A549 (cell line): ENCODE measurements around the gene LUZP2. TPM values are rescaled to one million over a fixed set of nuclear protein-coding genes. Genes with fewer than 3 reads are reported as not detected.

Source experiments
- ATAC-seq, 2 experiments: fragments of 200-7000 bp in 1 of 2; fragments of >200 bp in 1 of 2; cut with Nextera tagmentation in 1 of 2; cut with Tn5 transposase in 1 of 2; 3 replicates each; pipeline versions ENCODE4 v1.8.0 to v1.9.1; 2018 to 2020; ENCODE audit warnings: mild to moderate bottlenecking in 1 of 2, moderate library complexity in 1 of 2
- CTCF ChIA-PET: fragments of 300-600 bp; sonication (Branson Sonifier 250); formaldehyde crosslinking; extraction: SDS; loops from one replicate; lab custom pipeline; 2021; ENCODE audit warnings: antibody characterized with exemption, inconsistent platforms; lab: Yijun Ruan, JAX
- POLR2A ChIA-PET: fragments of 350-600 bp; formaldehyde crosslinking; extraction: SDS; loops from one replicate; lab custom pipeline; 2021; ENCODE audit warnings: antibody characterized with exemption, inconsistent platforms; lab: Yijun Ruan, JAX
- DNase-seq, 2 experiments: peaks; one replicate each; pipeline versions ENCODE4 v3.0.0 to v3.0.0-alpha.2; 2011 to 2016; ENCODE audit warnings: low read depth in 1 of 2, low spot score in 1 of 2
- FAIRE-seq: peaks from 2 replicates; lab custom pipeline; 2011; peaks lifted over from hg19 to GRCh38; lab: Jason Lieb, UNC
- H3K27ac ChIP-seq, 2 experiments: fragments of >200 bp; sonication (Bioruptor Twin); formaldehyde crosslinking; 3 replicates each; pipeline ENCODE4 v1.5.1; 2016 to 2017
- H3K4me1 ChIP-seq: fragments of >200 bp; sonication (Bioruptor Twin); formaldehyde crosslinking; 3 replicates; pipeline ENCODE4 v1.6.1; 2016
- H3K4me2 ChIP-seq: fragments of >200 bp; sonication (Bioruptor Twin); formaldehyde crosslinking; 3 replicates; pipeline ENCODE4 v1.6.1; 2016
- H3K4me3 ChIP-seq: fragments of >200 bp; sonication (Bioruptor Twin); formaldehyde crosslinking; 3 replicates; pipeline ENCODE4 v1.5.1; 2016
- H3K9me3 ChIP-seq: fragments of >200 bp; sonication (Bioruptor Twin); formaldehyde crosslinking; 3 replicates; pipeline ENCODE4 v1.6.1; 2016
- CBX8 ChIP-seq: fragments of 200-600 bp; sonication (generic); IDR thresholded peaks from 2 replicates; pipeline ENCODE4 v1.6.1; 2016
- CHD2 ChIP-seq: fragments of 150-350 bp; IDR thresholded peaks from 2 replicates; pipeline ENCODE4 v1.6.1; 2014; ENCODE audit warnings: low read length; ENCODE audit not compliant: partially characterized antibody
- CHD4 ChIP-seq: fragments of 200-600 bp; sonication (generic); IDR thresholded peaks from 2 replicates; pipeline ENCODE4 v1.6.1; 2016; ENCODE audit warnings: antibody characterized with exemption, mild to moderate bottlenecking, borderline replicate concordance
- CTCF ChIP-seq: fragments of >200 bp; sonication (Bioruptor Twin); formaldehyde crosslinking; IDR thresholded peaks from 3 replicates; pipeline ENCODE4 v1.5.1; 2016
- EHMT2 ChIP-seq: fragments of 200-600 bp; sonication (generic); IDR thresholded peaks from 2 replicates; pipeline ENCODE4 v1.6.1; 2016; ENCODE audit warnings: antibody characterized with exemption, low read depth, mild to moderate bottlenecking, moderate library complexity
- EP300 ChIP-seq, 2 experiments: fragments of >200 bp; sonication (Bioruptor Twin); formaldehyde crosslinking; IDR thresholded peaks; 2 replicates in 1 of 2; 3 replicates in 1 of 2; pipeline ENCODE4 v1.6.1; 2016 to 2017
- ESRRA ChIP-seq: fragments of 150-350 bp; IDR thresholded peaks from 2 replicates; pipeline ENCODE4 v1.6.1; 2014; ENCODE audit warnings: mild to moderate bottlenecking, low read length, borderline replicate concordance
- HOXB5 ChIP-seq: fragments of 250-450 bp; sonication (Bioruptor Pico); IDR thresholded peaks from 2 replicates; pipeline ENCODE4 v1.5.0; 2020; ENCODE audit warnings: mild to moderate bottlenecking, moderate library complexity
- JUNB ChIP-seq: fragments of >200 bp; sonication (Bioruptor Twin); formaldehyde crosslinking; IDR thresholded peaks from 2 replicates; pipeline ENCODE4 v1.6.1; 2016
- KDM5A ChIP-seq: fragments of 200-600 bp; sonication (generic); IDR thresholded peaks from 2 replicates; pipeline ENCODE4 v1.6.1; 2016; ENCODE audit warnings: antibody characterized with exemption, mild to moderate bottlenecking
- MAZ ChIP-seq: fragments of 150-350 bp; IDR thresholded peaks from 2 replicates; pipeline ENCODE4 v1.6.1; 2014; ENCODE audit warnings: antibody characterized with exemption, low read depth, low read length, borderline replicate concordance
- NFE2L2 ChIP-seq: fragments of 150-350 bp; conservative IDR thresholded peaks from 2 replicates; pipeline ENCODE4 v1.6.1; 2014; ENCODE audit warnings: low read length
- PBX3 ChIP-seq: IDR thresholded peaks from 2 replicates; pipeline ENCODE4 v1.6.1; 2012
- RARB ChIP-seq: fragments of 250-450 bp; sonication (Bioruptor Pico); IDR thresholded peaks from 2 replicates; pipeline ENCODE4 v1.8.0; 2021; ENCODE audit warnings: mild to moderate bottlenecking, moderate library complexity
- RFX5 ChIP-seq: fragments of 450-650 bp; IDR thresholded peaks from 2 replicates; pipeline ENCODE4 v1.7.1; 2014; ENCODE audit warnings: antibody characterized with exemption, mild to moderate bottlenecking, moderate library complexity
- RNF2 ChIP-seq: fragments of 200-600 bp; sonication (generic); IDR thresholded peaks from 2 replicates; pipeline ENCODE4 v1.6.1; 2016; ENCODE audit warnings: low read depth, mild to moderate bottlenecking, antibody characterized with exemption, moderate library complexity, borderline replicate concordance
- SMC3 ChIP-seq: fragments of >200 bp; sonication (Bioruptor Twin); formaldehyde crosslinking; IDR thresholded peaks from 3 replicates; pipeline ENCODE4 v1.6.1; 2018; ENCODE audit warnings: inconsistent platforms
- SREBF2 ChIP-seq: fragments of 450-650 bp; IDR thresholded peaks from 2 replicates; pipeline ENCODE4 v1.6.1; 2014; ENCODE audit warnings: mild to moderate bottlenecking, moderate library complexity
- TFCP2L1 ChIP-seq: fragments of 250-450 bp; sonication (Bioruptor Pico); IDR thresholded peaks from 2 replicates; pipeline ENCODE4 v1.5.0; 2021; ENCODE audit warnings: mild to moderate bottlenecking
- ZC3H11A ChIP-seq: fragments of 450-650 bp; IDR thresholded peaks from 2 replicates; pipeline ENCODE4 v1.6.1; 2014; ENCODE audit warnings: antibody characterized with exemption, mild to moderate bottlenecking
- ZFP36 ChIP-seq: fragments of 450-650 bp; IDR thresholded peaks from 2 replicates; pipeline ENCODE4 v1.6.1; 2014; ENCODE audit warnings: borderline replicate concordance; ENCODE audit not compliant: partially characterized antibody
- ZNF302 ChIP-seq: fragments of 250-450 bp; sonication (Bioruptor Pico); IDR thresholded peaks from 2 replicates; pipeline ENCODE4 v1.9.0; 2021; ENCODE audit warnings: inconsistent platforms, mild to moderate bottlenecking, moderate library complexity
- ZSCAN20 ChIP-seq: fragments of 250-450 bp; sonication (Bioruptor Pico); IDR thresholded peaks from 2 replicates; pipeline ENCODE4 v1.8.0; 2022; ENCODE audit warnings: mild to moderate bottlenecking, moderate library complexity
- WGBS: methylation state at CpG from one replicate; pipeline ENCODE4 v1.1.6; 2017; ENCODE audit errors: missing lambda C conversion rate; 5-methylcytosine and 5-hydroxymethylcytosine counted together
- polyA plus RNA-seq, 4 experiments: library from polyadenylated mRNA; depleted of rRNA in 3 of 4; stranded (reverse); fragments of >200 nt; fragmentation: RNase III in 1 of 4; extraction: RNeasy Plus Mini Kit Qiagen cat#74134 plus additional on column Dnase treatment in 1 of 4; gene quantifications; 2 replicates in 3 of 4; 3 replicates in 1 of 4; pipeline ENCODE4 v1.2.3, GENCODE V29; 2011 to 2017
- TF ChIP-seq, protein P1 (sequence below): fragments of 200-600 bp; sonication (generic); IDR thresholded peaks from 2 replicates; pipeline ENCODE4 v1.6.1; 2016; ENCODE audit warnings: antibody characterized with exemption, mild to moderate bottlenecking, moderate library complexity

Gene LUZP2
- polyA plus RNA-seq, 2 of the 4 experiments (the other 2 are of a cell fraction): not detected

DNA sequence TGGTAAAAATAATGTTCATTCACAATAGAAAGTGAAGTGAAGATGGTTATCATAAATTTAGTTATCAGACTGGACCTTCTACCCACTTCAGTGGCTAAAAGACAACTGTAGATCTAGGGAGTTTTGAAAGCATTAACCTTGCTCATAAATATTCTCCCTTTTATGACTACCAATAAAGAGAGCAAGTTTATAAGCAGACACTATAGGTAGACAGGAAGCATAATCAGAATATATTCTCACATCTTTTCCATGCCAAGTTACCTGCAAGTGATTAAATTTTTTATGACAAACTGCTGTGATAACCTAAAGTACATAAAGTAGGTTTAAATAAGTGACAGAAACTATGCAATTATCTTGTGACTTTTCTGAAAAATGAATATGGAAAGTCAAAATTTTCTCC lies 62.5 kb downstream of the LUZP2 start:
- Histone ChIP-seq H3K9me3 (no peaks in the 10 kb centered on the region), H3K27ac (no peak overlapping the region), H3K4me1 (no peaks in the 10 kb centered on the region), H3K4me2 (no peak overlapping the region), H3K4me3 (no peak overlapping the region)
- DNase-seq: no peak
- FAIRE-seq: no peak
- TF ChIP-seq CTCF (no peak), SREBF2 (no peak), CHD4 (no peak), JUNB (no peak), PBX3 (no peak), ZC3H11A (no peak), SMC3 (no peak), RARB (CRISPR knock-in tag) (no peak), RNF2 (no peak), ZSCAN20 (CRISPR knock-in tag) (no peak), RFX5 (no peak), KDM5A (no peak), ZFP36 (no peak), NFE2L2 (no peak), EHMT2 (no peak)
- TF ChIP-seq, protein P1, sequence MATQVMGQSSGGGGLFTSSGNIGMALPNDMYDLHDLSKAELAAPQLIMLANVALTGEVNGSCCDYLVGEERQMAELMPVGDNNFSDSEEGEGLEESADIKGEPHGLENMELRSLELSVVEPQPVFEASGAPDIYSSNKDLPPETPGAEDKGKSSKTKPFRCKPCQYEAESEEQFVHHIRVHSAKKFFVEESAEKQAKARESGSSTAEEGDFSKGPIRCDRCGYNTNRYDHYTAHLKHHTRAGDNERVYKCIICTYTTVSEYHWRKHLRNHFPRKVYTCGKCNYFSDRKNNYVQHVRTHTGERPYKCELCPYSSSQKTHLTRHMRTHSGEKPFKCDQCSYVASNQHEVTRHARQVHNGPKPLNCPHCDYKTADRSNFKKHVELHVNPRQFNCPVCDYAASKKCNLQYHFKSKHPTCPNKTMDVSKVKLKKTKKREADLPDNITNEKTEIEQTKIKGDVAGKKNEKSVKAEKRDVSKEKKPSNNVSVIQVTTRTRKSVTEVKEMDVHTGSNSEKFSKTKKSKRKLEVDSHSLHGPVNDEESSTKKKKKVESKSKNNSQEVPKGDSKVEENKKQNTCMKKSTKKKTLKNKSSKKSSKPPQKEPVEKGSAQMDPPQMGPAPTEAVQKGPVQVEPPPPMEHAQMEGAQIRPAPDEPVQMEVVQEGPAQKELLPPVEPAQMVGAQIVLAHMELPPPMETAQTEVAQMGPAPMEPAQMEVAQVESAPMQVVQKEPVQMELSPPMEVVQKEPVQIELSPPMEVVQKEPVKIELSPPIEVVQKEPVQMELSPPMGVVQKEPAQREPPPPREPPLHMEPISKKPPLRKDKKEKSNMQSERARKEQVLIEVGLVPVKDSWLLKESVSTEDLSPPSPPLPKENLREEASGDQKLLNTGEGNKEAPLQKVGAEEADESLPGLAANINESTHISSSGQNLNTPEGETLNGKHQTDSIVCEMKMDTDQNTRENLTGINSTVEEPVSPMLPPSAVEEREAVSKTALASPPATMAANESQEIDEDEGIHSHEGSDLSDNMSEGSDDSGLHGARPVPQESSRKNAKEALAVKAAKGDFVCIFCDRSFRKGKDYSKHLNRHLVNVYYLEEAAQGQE: no peak
- ATAC-seq: no peak
- ChIA-PET POLR2A (no interaction called here), CTCF (no interaction called here)

GRCh38 chr11:24560324-24560723 lies 63.5 kb downstream of the LUZP2 start:
- no peak for ATAC-seq
- no peak overlapping the region for H3K4me2 ChIP-seq
- ChIA-PET POLR2A (no interaction called here), CTCF (no interaction called here)
- no peak for DNase-seq
- FAIRE-seq: no peak
- H3K9me3 ChIP-seq: no peaks in the 10 kb centered on the region
- TF ChIP-seq TFCP2L1 (no peak), CHD2 (no peak), CBX8 (no peak), HOXB5 (no peak), MAZ (no peak), ESRRA (no peak), ZNF302 (CRISPR knock-in tag) (no peak), EP300 (IDR thresholded peaks at IDR 0.05) (no peak), KDM5A (no peak)
- WGBS: 38% methylated on average over 4 of the region's 4 CpGs
- no peak overlapping the region for H3K27ac ChIP-seq
- H3K4me1 ChIP-seq: no peaks in the 10 kb centered on the region
- H3K4me3 ChIP-seq: no peak overlapping the region
